NCI-H2171 (cell line): ENCODE data around the gene USP40.

Experiments used
- DNase-seq: peaks from one replicate; lab custom pipeline; 2025; lab: John Stamatoyannopoulos, UW

The USP40 gene

GRCh38 chr2:233556881-233557736 lies 9.5 kb downstream of the USP40 start:
- no peak for DNase-seq

GRCh38 chr2:233553366-233553765 lies 13.2 kb downstream of the USP40 start:
- no peak for DNase-seq

GRCh38 chr2:233551491-233551890 lies 15.1 kb downstream of the USP40 start:
- no peak for DNase-seq

- no peak for DNase-seq
Observed at GRCh38 chr2:233546774-233547173, 19.8 kb downstream of the USP40 start.

- no peak for DNase-seq
Observed at GRCh38 chr2:233546101-233546500, 20.5 kb downstream of the USP40 start.

- no peak for DNase-seq
Observed at GRCh38 chr2:233544200-233544610, 22.4 kb downstream of the USP40 start.

- DNase-seq, result no peak
Observed at GRCh38 chr2:233542507-233542906, 24.1 kb downstream of the USP40 start.

GRCh38 chr2:233538741-233539140 lies 27.8 kb downstream of the USP40 start:
- DNase-seq, result no peak

- no peak for DNase-seq
Observed at GRCh38 chr2:233535271-233535670, 31.3 kb downstream of the USP40 start.

- DNase-seq, result no peak
Observed at GRCh38 chr2:233532971-233533370, 33.6 kb downstream of the USP40 start.

GRCh38 chr2:233531955-233532354 lies 34.6 kb downstream of the USP40 start:
- no peak for DNase-seq

GRCh38 chr2:233530381-233530780 lies 36.2 kb downstream of the USP40 start:
- no peak for DNase-seq

- no peak for DNase-seq
Observed at GRCh38 chr2:233528182-233528581, 38.4 kb downstream of the USP40 start.

GRCh38 chr2:233525791-233526190 lies 40.8 kb downstream of the USP40 start:
- DNase-seq, result no peak

- DNase-seq, result no peak
Observed at GRCh38 chr2:233519787-233520611, 46.6 kb downstream of the USP40 start.

GRCh38 chr2:233513953-233514655 lies 52.5 kb downstream of the USP40 start:
- no peak for DNase-seq

- DNase-seq, result no peak
Observed at GRCh38 chr2:233503947-233504637, 62.5 kb downstream of the USP40 start.

GRCh38 chr2:233503481-233503880 lies 63.1 kb downstream of the USP40 start:
- DNase-seq, result no peak

GRCh38 chr2:233501198-233502076 lies 65.1 kb downstream of the USP40 start:
- DNase-seq, result no peak

GRCh38 chr2:233499928-233500327 lies 66.7 kb downstream of the USP40 start:
- DNase-seq, result no peak

GRCh38 chr2:233498126-233498525 lies 68.5 kb downstream of the USP40 start:
- DNase-seq, result no peak
